Nephron progenitor cell (in vitro differentiated cells): ENCODE measurements around the gene JMJD4.

Experiments
- DNase-seq: peaks from one replicate; pipeline ENCODE4 v3.0.0; 2021
- H3K27ac Mint-ChIP-seq: 2 replicates; pipeline ENCODE4 v1.8.0; 2021; ENCODE audit warnings: mild to moderate bottlenecking, moderate library complexity, mixed read lengths
- H3K27me3 Mint-ChIP-seq: 2 replicates; pipeline ENCODE4 v1.8.0; 2021; ENCODE audit warnings: mild to moderate bottlenecking, low read depth, mixed read lengths; ENCODE audit not compliant: poor library complexity
- H3K36me3 Mint-ChIP-seq: 2 replicates; pipeline ENCODE4 v1.8.0; 2021; ENCODE audit warnings: low read depth, mixed read lengths
- H3K4me1 Mint-ChIP-seq: 2 replicates; pipeline ENCODE4 v1.8.0; 2021; ENCODE audit warnings: mixed read lengths
- H3K4me3 Mint-ChIP-seq: 2 replicates; pipeline ENCODE4 v1.8.0; 2021; ENCODE audit warnings: mild to moderate bottlenecking, moderate library complexity, mixed read lengths
- H3K9me3 Mint-ChIP-seq: 2 replicates; pipeline ENCODE4 v1.8.0; 2021; ENCODE audit warnings: mild to moderate bottlenecking, moderate library complexity, mixed read lengths
- CTCF ChIP-seq: fragments of 200-600 bp; sonication (generic); IDR thresholded peaks from 2 replicates; pipeline ENCODE4 v1.5.0; 2021; ENCODE audit warnings: antibody characterized with exemption

The JMJD4 gene

GRCh38 chr1:227774821-227775661, 39.9 kb upstream of the JMJD4 start:
- no peaks in the 10 kb centered on the region for H3K27me3 Mint-ChIP-seq
- H3K27ac Mint-ChIP-seq = no peak overlapping the region
- peaks cover 11% of the 10 kb centered on the region for H3K4me1 Mint-ChIP-seq
- TF ChIP-seq CTCF = no peak
- no peaks in the 10 kb centered on the region for H3K9me3 Mint-ChIP-seq
- no peak overlapping the region for H3K4me3 Mint-ChIP-seq
- no peak for DNase-seq
- peaks cover 12% of the 10 kb centered on the region for H3K36me3 Mint-ChIP-seq

- Mint-ChIP-seq H3K27me3 (no peaks in the 10 kb centered on the region), H3K27ac (no peak overlapping the region), H3K9me3 (no peaks in the 10 kb centered on the region), H3K4me1 (peaks cover 11% of the 10 kb centered on the region), H3K4me3 (no peak overlapping the region), H3K36me3 (peaks cover 12% of the 10 kb centered on the region)
- TF ChIP-seq CTCF = no peak
- no peak for DNase-seq
Measured at GRCh38 chr1:227774051-227774731, 39.1 kb upstream of the JMJD4 start.

GRCh38 chr1:227773558-227773957, 38.5 kb upstream of the JMJD4 start:
- H3K4me1 Mint-ChIP-seq = peaks cover 11% of the 10 kb centered on the region

GRCh38 chr1:227771771-227772170, 36.7 kb upstream of the JMJD4 start:
- Mint-ChIP-seq H3K4me3 (no peak overlapping the region), H3K9me3 (no peaks in the 10 kb centered on the region)
- TF ChIP-seq CTCF = no peak

More at GRCh38 chr1:227773558-227773957, 38.5 kb upstream of the JMJD4 start:
- no peaks in the 10 kb centered on the region for H3K27me3 Mint-ChIP-seq
- no peak overlapping the region for H3K4me3 Mint-ChIP-seq
- no peak for TF ChIP-seq CTCF
- peaks cover 17% of the 10 kb centered on the region for H3K36me3 Mint-ChIP-seq
- no peak overlapping the region for H3K27ac Mint-ChIP-seq
- H3K9me3 Mint-ChIP-seq = no peaks in the 10 kb centered on the region
- no peak for DNase-seq

GRCh38 chr1:227771326-227771725, 36.2 kb upstream of the JMJD4 start:
- no peak for DNase-seq
- Mint-ChIP-seq H3K27ac (no peak overlapping the region), H3K36me3 (peaks cover 35% of the 10 kb centered on the region), H3K9me3 (no peaks in the 10 kb centered on the region), H3K27me3 (no peaks in the 10 kb centered on the region), H3K4me3 (no peak overlapping the region), H3K4me1 (peaks cover 11% of the 10 kb centered on the region)
- TF ChIP-seq CTCF = no peak

More at GRCh38 chr1:227771771-227772170, 36.7 kb upstream of the JMJD4 start:
- Mint-ChIP-seq H3K4me1 (peaks cover 11% of the 10 kb centered on the region), H3K27ac (no peak overlapping the region), H3K36me3 (peaks cover 35% of the 10 kb centered on the region), H3K27me3 (no peaks in the 10 kb centered on the region)
- DNase-seq = no peak
